Retinal pigment epithelial cell (primary cell): Measurements from ENCODE around the gene GNG13.
A peak's percentile ranks its signal among the peaks of the same experiment; 100 is the strongest.

Experiments used
- DNase-seq: peaks from one replicate; pipeline ENCODE4 v3.0.0-alpha.2; 2010; ENCODE audit warnings: low read depth
- H3K4me3 ChIP-seq: 2 replicates; pipeline ENCODE4 v1.5.1; 2011; ENCODE audit warnings: mild to moderate bottlenecking, low read length, control low read depth, moderate library complexity
- TF ChIP-seq, protein P1 (sequence below): conservative IDR thresholded peaks from 2 replicates; pipeline ENCODE4 v1.5.1; 2011; ENCODE audit warnings: low read depth, low read length, control low read depth, inconsistent platforms

Gene GNG13

DNA sequence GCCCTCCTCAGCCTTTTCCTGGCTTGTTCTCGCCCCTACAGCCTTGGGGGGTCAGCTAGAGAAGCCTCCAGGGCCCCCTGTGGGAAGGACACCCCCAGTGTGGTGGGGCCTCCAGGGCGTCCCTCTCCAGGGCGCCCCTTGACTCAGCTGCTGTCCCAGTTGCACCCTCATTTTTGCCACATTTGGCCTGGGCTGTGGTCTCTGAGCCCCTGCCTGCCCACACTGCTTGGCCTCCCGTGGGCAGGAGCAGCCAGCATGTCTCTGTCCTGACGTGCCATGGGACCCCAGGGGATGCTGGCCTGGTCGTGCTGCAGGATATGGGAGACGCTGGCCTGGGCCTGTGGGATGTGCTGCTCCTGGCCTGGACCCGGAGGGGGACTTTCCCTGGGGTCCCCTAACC, 7.1 kb downstream of the GNG13 start:
- TF ChIP-seq, protein P1, sequence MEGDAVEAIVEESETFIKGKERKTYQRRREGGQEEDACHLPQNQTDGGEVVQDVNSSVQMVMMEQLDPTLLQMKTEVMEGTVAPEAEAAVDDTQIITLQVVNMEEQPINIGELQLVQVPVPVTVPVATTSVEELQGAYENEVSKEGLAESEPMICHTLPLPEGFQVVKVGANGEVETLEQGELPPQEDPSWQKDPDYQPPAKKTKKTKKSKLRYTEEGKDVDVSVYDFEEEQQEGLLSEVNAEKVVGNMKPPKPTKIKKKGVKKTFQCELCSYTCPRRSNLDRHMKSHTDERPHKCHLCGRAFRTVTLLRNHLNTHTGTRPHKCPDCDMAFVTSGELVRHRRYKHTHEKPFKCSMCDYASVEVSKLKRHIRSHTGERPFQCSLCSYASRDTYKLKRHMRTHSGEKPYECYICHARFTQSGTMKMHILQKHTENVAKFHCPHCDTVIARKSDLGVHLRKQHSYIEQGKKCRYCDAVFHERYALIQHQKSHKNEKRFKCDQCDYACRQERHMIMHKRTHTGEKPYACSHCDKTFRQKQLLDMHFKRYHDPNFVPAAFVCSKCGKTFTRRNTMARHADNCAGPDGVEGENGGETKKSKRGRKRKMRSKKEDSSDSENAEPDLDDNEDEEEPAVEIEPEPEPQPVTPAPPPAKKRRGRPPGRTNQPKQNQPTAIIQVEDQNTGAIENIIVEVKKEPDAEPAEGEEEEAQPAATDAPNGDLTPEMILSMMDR = no peak
- no peak for DNase-seq

GRCh38 chr16:792221-792995, 8.1 kb downstream of the GNG13 start:
- no peak overlapping the region for H3K4me3 ChIP-seq
- no peak for DNase-seq
- TF ChIP-seq, protein P1 = no peak

More for the DNA sequence above, 7.1 kb downstream of the GNG13 start:
- no peak overlapping the region for H3K4me3 ChIP-seq

GRCh38 chr16:791131-791530, 9.4 kb downstream of the GNG13 start:
- DNase-seq = no peak
- TF ChIP-seq, protein P1 = no peak
- H3K4me3 ChIP-seq = no peak overlapping the region

DNA sequence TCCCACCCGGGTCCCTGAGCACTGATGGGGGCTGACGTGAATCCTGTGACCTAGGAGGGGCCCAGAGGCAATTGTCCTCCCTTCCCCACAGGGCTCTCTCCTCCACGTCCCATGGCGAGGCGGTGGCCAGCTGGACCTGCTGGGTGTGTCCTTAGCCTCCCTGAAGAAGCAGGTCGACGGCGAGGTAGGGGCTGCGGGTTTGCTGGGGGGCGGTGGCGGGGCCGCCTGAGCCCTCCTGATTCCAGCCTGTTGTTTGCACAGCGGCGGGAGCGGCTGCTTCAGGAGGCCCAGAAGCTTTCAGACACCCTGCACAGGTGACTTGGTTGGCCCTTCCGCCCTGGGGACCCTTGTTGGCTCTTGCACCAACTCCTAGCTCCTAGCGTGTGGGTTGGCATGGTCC, 10.4 kb downstream of the GNG13 start:
- DNase-seq = no peak
- TF ChIP-seq, protein P1 = no peak
- H3K4me3 ChIP-seq = no peak overlapping the region

DNA sequence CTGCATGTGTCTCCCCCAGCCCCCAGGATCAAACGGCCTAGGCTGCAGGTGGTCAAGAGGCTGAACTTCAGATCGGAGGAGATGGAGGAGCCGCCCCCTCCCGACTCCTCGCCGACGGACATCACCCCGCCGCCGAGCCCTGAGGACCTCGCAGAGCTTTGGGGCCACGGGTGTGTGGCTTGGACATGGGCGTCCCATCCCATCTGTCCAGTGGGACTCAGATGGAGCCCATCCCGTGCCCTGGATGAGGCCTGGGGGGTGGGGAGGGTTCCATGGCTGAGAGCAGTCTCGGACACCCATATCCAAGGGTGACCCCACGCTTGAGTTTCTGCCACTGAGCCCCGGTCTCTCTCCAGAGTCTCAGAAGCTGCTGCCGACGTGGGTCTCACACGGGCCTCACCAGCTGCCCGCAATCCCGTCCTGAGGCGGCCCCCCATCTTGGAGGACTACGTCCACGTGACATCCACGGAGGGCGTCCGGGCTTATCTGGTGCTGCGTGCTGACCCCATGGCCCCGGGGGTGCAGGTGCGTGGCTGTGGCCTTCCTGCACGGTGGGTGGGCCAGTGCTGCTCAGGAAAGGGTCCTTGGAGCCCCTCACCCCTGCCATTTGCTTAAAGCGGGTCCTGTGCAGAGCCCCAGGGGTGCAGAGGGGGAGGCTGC, 11.2 kb downstream of the GNG13 start:
- DNase-seq = no peak
- TF ChIP-seq, protein P1 = no peak
- peak overlapping the region; percentile 73 for H3K4me3 ChIP-seq

- TF ChIP-seq, protein P1 = no peak
- peak within 1 kb of the TSS; percentile 73 for H3K4me3 ChIP-seq
- peak; percentile 58 for DNase-seq
These were observed 12.0 kb downstream of the GNG13 start, which contains the start of gene CHTF18 for GRCh38 chr16:788399-789126. TSS of gene CHTF18 (plus strand) at chr16:788620. CDS start at chr16:788685, 65 bp downstream.
